Measurements from ENCODE around the gene TNIP1. TPM values are rescaled to one million over a fixed set of nuclear protein-coding genes. Genes with fewer than 3 reads are reported as not detected.

The TNIP1 gene
- polyA plus RNA-seq, 1 experiment, result 42.6 TPM

DNA sequence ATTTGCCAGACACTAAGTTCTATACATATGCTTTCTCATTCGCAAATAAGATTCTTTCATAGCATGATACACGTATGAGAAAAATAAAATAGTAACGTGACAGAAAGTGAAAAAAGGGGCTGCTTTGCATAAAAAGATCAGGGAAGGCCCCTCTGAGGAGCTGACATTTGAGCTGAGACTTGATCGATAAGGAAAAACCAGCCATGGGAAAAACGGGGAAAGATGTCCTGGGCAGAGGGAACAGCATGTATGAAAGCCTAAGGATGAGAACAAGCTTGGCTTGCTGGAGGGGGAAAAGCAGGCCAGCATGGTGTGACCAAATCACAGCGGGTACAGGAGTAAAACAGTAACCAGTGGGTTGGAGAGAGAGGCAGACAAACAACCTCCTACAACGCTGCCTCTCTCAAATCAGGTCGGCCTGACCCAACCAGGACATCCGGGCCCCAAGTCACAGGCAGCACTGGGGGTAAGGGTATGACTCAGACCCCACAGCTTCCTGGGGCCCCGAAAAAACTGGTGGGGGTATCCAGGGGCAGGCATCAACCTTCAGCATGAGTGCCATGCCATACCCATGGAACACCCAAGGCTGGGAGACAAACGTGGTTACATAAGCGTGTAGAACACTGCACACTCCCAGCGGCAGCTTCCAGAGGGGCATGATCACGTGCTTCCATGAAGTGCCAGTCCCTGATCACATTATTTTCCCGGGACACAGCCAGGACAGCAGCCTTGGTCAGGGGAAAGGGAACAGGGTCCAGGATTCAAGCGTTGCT is 2.2 kb downstream of the TNIP1 start:
- POLR2A ChIA-PET, result no interaction called here
- CTCF ChIA-PET, result interaction anchor here (0.6 kb wide), 1 partner anchor 76 kb away, joined by 3 read pairs; no protein-coding TSS in a partner anchor
- Histone ChIP-seq H3K4me3 (ENCODE audit: low read depth, low read length) (no peak overlapping the region), H3K27me3 (ENCODE audit: control insufficient read depth, insufficient read depth, low read length) (no peaks in the 10 kb centered on the region), H3K27ac (ENCODE audit: low read depth, low read length) (no peak overlapping the region), H3K9me3 (ENCODE audit: control insufficient read depth, insufficient read depth, low read length) (no peaks in the 10 kb centered on the region)
- no peak for DNase-seq (ENCODE audit: low read depth, low spot score)
- TF ChIP-seq, protein P1, sequence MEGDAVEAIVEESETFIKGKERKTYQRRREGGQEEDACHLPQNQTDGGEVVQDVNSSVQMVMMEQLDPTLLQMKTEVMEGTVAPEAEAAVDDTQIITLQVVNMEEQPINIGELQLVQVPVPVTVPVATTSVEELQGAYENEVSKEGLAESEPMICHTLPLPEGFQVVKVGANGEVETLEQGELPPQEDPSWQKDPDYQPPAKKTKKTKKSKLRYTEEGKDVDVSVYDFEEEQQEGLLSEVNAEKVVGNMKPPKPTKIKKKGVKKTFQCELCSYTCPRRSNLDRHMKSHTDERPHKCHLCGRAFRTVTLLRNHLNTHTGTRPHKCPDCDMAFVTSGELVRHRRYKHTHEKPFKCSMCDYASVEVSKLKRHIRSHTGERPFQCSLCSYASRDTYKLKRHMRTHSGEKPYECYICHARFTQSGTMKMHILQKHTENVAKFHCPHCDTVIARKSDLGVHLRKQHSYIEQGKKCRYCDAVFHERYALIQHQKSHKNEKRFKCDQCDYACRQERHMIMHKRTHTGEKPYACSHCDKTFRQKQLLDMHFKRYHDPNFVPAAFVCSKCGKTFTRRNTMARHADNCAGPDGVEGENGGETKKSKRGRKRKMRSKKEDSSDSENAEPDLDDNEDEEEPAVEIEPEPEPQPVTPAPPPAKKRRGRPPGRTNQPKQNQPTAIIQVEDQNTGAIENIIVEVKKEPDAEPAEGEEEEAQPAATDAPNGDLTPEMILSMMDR (IDR thresholded peaks at IDR 0.05; ENCODE audit: low read depth, low read length), result no peak

DNA sequence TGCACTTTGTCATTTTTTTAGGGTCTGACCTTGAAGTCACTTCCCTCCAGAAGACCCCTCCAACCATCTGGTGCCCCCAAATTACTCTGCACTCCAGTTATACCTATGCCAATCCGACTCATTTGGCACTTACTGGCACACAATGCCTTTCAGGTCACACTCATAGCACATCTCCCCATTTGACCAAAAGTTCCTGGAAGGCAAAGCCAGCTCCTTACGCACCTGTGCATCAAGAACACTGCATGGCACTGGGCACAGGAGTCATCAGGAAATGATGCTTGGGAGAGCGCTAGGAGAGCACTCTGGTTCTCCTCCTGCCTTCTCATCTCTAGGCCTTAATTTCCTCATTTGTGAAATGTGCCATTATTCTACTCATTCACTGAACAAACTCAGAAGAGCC is 2.9 kb downstream of the TNIP1 start:
- POLR2A ChIA-PET, result no interaction called here
- Histone ChIP-seq H3K4me3 (ENCODE audit: low read depth, low read length) (no peak overlapping the region), H3K9me3 (ENCODE audit: control insufficient read depth, insufficient read depth, low read length) (no peaks in the 10 kb centered on the region), H3K27ac (ENCODE audit: low read depth, low read length) (no peak overlapping the region), H3K27me3 (ENCODE audit: control insufficient read depth, insufficient read depth, low read length) (no peaks in the 10 kb centered on the region)
- TF ChIP-seq, protein P1 (IDR thresholded peaks at IDR 0.05; ENCODE audit: low read depth, low read length), result no peak
- CTCF ChIA-PET, result no interaction called here
- no peak for DNase-seq (ENCODE audit: low read depth, low spot score)

DNA sequence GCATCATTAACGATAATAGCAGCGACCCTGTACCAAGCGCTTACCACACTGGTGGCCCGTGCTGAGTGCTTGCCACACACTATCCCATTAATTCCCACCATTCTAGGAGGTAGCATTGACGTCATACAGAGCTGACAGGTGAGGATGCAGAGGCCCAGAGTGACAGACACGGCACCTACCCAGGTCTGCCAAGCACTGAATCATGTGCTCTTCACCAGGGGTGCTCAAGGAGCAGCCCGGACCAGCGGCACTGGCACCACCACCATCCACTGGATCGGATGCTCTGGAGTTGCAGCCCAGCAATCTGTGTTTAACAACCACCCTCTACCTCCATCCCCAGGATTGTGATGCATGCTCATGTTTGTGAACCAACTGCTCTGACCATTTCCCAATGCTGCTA is 3.4 kb downstream of the TNIP1 start:
- TF ChIP-seq, protein P1 (IDR thresholded peaks at IDR 0.05; ENCODE audit: low read depth, low read length), result no peak
- H3K27ac ChIP-seq (ENCODE audit: low read depth, low read length), result no peak overlapping the region
- no peak for DNase-seq (ENCODE audit: low read depth, low spot score)
- POLR2A ChIA-PET, result no interaction called here
- CTCF ChIA-PET, result no interaction called here
- no peak overlapping the region for H3K4me3 ChIP-seq (ENCODE audit: low read depth, low read length)
- H3K9me3 ChIP-seq (ENCODE audit: control insufficient read depth, insufficient read depth, low read length), result no peaks in the 10 kb centered on the region
- no peaks in the 10 kb centered on the region for H3K27me3 ChIP-seq (ENCODE audit: control insufficient read depth, insufficient read depth, low read length)

DNA sequence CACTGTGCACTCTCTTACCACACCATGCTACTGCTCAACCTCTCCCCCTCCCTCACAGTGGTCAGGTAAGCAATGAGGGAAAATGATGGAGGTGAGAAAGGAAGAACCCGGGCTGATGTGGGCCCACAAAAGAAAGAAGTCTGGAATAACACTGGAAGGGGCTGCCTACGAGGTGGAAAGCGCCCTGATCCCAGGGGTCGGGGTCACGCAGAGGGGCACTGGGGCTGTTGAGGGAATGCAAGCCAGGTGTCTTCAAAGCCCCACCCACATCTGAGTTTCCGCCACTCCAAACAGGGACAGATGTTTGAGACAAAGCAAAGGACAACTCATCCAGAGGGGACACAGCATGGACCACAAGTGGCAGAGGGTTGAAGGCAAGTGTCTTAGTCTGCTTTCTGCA is 4.2 kb downstream of the TNIP1 start:
- Histone ChIP-seq H3K4me3 (ENCODE audit: low read depth, low read length) (no peak overlapping the region), H3K9me3 (ENCODE audit: control insufficient read depth, insufficient read depth, low read length) (no peaks in the 10 kb centered on the region), H3K27ac (ENCODE audit: low read depth, low read length) (no peak overlapping the region), H3K27me3 (ENCODE audit: control insufficient read depth, insufficient read depth, low read length) (no peaks in the 10 kb centered on the region)
- TF ChIP-seq, protein P1 (IDR thresholded peaks at IDR 0.05; ENCODE audit: low read depth, low read length), result no peak
- CTCF ChIA-PET, result interaction anchor here (1.3 kb wide), 1 partner anchor 25 kb away, joined by 3 read pairs; no protein-coding TSS in a partner anchor
- POLR2A ChIA-PET, result interaction anchor here (0.7 to 1.4 kb wide), 2 partner anchors 14 to 17 kb away, joined by 3 to 4 read pairs; no protein-coding TSS in a partner anchor
- DNase-seq (ENCODE audit: low read depth, low spot score), result no peak

DNA sequence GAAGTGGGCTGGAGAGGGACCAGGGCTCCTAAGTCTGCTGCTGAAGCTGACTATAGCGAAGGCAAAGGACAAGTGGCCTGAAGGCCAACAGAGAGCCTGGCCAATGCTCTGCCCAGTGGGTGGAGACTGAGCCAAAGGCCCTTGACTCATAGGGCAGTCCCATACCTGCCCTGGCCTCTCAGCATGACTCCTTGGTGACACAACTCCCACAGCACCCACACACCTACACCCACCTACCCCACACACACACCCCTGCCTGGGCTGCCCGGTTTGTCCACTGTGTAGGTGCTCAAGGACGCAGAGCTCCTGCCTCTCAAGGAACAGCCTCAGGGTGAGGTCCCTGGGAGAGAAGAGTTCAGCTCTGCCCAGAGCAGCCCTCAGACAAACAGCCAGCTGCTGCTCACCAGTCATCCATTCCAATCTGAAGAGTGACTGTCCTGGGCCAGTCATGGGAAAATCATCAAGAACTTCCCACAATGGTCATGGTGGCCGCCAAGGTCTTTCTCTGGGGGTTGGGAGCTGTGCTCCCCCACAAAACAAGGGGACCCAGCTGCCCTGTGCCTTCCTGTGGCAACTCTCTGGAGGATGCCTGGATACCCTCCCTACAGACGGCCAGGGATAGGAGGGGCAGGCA is 5.0 kb downstream of the TNIP1 start:
- no peak for DNase-seq (ENCODE audit: low read depth, low spot score)
- no peaks in the 10 kb centered on the region for H3K9me3 ChIP-seq (ENCODE audit: control insufficient read depth, insufficient read depth, low read length)
- H3K27ac ChIP-seq (ENCODE audit: low read depth, low read length), result peak overlapping the region; percentile 21
- TF ChIP-seq, protein P1 (IDR thresholded peaks at IDR 0.05; ENCODE audit: low read depth, low read length), result no peak
- H3K27me3 ChIP-seq (ENCODE audit: control insufficient read depth, insufficient read depth, low read length), result no peaks in the 10 kb centered on the region
- ChIA-PET POLR2A (interaction anchor here (0.7 to 1.4 kb wide), 2 partner anchors 13 to 18 kb away, joined by 3 to 4 read pairs; no protein-coding TSS in a partner anchor), CTCF (interaction anchor here (1.3 kb wide), 1 partner anchor 24 kb away, joined by 3 read pairs; no protein-coding TSS in a partner anchor)
- H3K4me3 ChIP-seq (ENCODE audit: low read depth, low read length), result no peak overlapping the region

Data from AG04450 (cell line).